Activated naive CD8-positive, alpha-beta T cell treated with anti-CD3 and anti-CD28 coated beads, Interleukin-2, amount 50 U/mL, for 16 hours (primary cell): ENCODE results near the gene RGP1.

Experiments
- DNase-seq: peaks from one replicate; pipeline ENCODE4 v3.0.0-alpha.2; 2020; ENCODE audit warnings: low read depth, low spot score

RGP1 gene

GRCh38 chr9:35748858-35749514, at the start of gene RGP1, which contains the start of gene GBA2:
Gene RGP1 (plus strand): TSS chr9:35749287. CDS start chr9:35749756, 469 bp downstream.
Gene GBA2 (minus strand): TSS chr9:35749228. CDS start chr9:35748704, 524 bp downstream.
- DNase-seq, result peak; percentile 29

- DNase-seq, result no peak
These were observed 49.1 kb upstream of the RGP1 start for GRCh38 chr9:35700031-35700430.

GRCh38 chr9:35700942-35701341, 48.1 kb upstream of the RGP1 start:
- no peak for DNase-seq

- no peak for DNase-seq
These were observed 46.4 kb upstream of the RGP1 start for GRCh38 chr9:35702696-35703095.

GRCh38 chr9:35703906-35704672, 45.0 kb upstream of the RGP1 start:
- DNase-seq, result no peak

- no peak for DNase-seq
These were observed 43.7 kb upstream of the RGP1 start for GRCh38 chr9:35705372-35705771.

GRCh38 chr9:35705836-35706430, 43.2 kb upstream of the RGP1 start:
- no peak for DNase-seq

GRCh38 chr9:35706951-35707350, 42.1 kb upstream of the RGP1 start:
- DNase-seq, result no peak

- no peak for DNase-seq
These were observed 40.9 kb upstream of the RGP1 start for GRCh38 chr9:35708146-35708545.

GRCh38 chr9:35710818-35711500, 38.1 kb upstream of the RGP1 start:
- DNase-seq, result no peak

- DNase-seq, result no peak
These were observed 37.3 kb upstream of the RGP1 start for GRCh38 chr9:35711501-35712428.

GRCh38 chr9:35712762-35713400, 36.2 kb upstream of the RGP1 start:
- no peak for DNase-seq

GRCh38 chr9:35713578-35713977, 35.5 kb upstream of the RGP1 start:
- no peak for DNase-seq

- DNase-seq, result no peak
These were observed 35.0 kb upstream of the RGP1 start for GRCh38 chr9:35714123-35714522.

GRCh38 chr9:35714579-35715252, 34.4 kb upstream of the RGP1 start:
- DNase-seq, result no peak

GRCh38 chr9:35716230-35716629, 32.9 kb upstream of the RGP1 start:
- no peak for DNase-seq

- no peak for DNase-seq
These were observed 31.8 kb upstream of the RGP1 start for GRCh38 chr9:35717132-35717870.

GRCh38 chr9:35718721-35719511, 30.2 kb upstream of the RGP1 start:
- no peak for DNase-seq
